ENCODE results near the gene C22orf23. TPM values are rescaled to one million over a fixed set of nuclear protein-coding genes. Genes with fewer than 3 reads are reported as not detected.

Gene C22orf23
- total RNA-seq, 3 donors from 2014 or later: 0.64 TPM; not detected in 2

DNA sequence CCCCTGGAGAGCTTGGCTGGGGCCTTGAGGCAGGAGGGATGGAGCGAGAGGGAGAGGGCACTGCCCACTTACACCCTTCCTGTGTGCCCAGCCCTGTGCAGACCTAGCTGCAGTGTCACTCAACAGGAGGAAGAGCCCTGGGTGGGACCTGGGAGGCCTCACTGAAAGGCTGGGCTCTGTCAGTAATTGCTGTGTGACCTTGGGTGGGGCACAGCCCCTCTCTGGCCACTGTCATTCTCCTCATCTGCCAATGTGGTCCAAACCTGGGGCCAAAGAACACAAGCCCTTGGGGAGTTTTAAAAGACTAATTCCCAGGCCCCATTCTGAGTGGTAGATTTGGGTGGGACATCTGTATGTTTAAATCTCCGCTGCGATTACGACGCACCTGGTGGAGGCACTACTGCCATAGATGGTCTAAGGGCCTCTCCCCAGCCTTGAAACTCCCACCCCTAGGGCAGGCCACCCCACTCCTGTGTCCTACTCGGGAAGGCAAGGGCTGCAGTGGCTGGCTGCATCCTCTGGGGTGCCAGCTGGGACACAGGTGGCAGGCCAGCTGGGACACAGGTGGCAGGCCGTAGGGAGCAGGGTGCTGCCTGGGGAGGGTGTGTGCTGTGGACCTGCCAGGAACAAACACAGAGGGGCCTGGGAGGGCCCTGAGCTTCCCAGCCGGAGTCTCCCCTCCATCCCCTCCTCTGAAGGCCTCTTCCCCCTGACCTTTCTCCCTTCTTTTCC, 43.3 kb upstream of the C22orf23 start:
- Histone ChIP-seq H3K27ac (peak overlapping the region; percentile 92 to 93), H3K4me1 (peaks cover 5 to 11% of the 10 kb centered on the region in 2 donors)

DNA sequence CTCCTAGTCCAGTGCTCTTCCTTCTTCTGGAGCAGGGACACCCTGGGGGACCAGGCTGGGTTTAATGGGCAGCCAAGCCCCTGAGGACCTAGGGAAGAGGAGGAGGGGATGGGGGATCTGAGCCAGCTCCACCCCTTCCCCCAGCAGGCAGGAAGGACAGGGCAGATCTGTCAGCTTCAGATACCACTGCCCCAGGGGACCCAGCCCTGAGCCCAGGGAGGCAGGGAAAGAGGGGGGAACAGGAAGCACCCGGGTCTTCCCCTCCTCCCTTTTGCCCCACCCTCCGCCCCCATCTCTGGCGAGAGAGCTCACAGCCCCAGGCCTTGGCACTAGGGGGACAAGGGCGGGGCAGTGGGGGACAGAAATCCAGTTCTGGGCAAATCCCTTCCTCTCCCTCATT, 42.7 kb upstream of the C22orf23 start:
- peak; percentile 65 to 90 for DNase-seq (ENCODE audit: low spot score in 2 of 2)
- no peaks in the 10 kb centered on the region for H3K27me3 ChIP-seq
- H3K4me3 ChIP-seq: peak overlapping the region in 1 of 3 donors; percentile 33
- TF ChIP-seq CTCF (IDR thresholded peaks at IDR 0.05) (no peak), POLR2AphosphoS5 (IDR thresholded peaks at IDR 0.05) (peak in 1 of 3 donors; percentile 50)
- no peaks in the 10 kb centered on the region for H3K36me3 ChIP-seq
- H3K4me1 ChIP-seq: peaks cover 5 to 11% of the 10 kb centered on the region in 2 donors
- H3K9me3 ChIP-seq: no peaks in the 10 kb centered on the region
- intact Hi-C loops (cut with DNase I; ENCODE audit: low total_unique reads): no loop called here
- H3K27ac ChIP-seq: peak overlapping the region; percentile 92 to 93

More for the DNA sequence above, 43.3 kb upstream of the C22orf23 start:
- no peaks in the 10 kb centered on the region for H3K27me3 ChIP-seq
- H3K9me3 ChIP-seq: no peaks in the 10 kb centered on the region
- no peak for DNase-seq (ENCODE audit: low spot score in 2 of 2)
- peak overlapping the region in 2 of 3 donors; percentile 6 to 33 for H3K4me3 ChIP-seq
- no peaks in the 10 kb centered on the region for H3K36me3 ChIP-seq
- intact Hi-C loops (cut with DNase I; ENCODE audit: low total_unique reads): no loop called here
- TF ChIP-seq CTCF (IDR thresholded peaks at IDR 0.05): peak in 2 of 3 donors; percentile 37 to 57
- no peak for TF ChIP-seq POLR2AphosphoS5 (IDR thresholded peaks at IDR 0.05)

DNA sequence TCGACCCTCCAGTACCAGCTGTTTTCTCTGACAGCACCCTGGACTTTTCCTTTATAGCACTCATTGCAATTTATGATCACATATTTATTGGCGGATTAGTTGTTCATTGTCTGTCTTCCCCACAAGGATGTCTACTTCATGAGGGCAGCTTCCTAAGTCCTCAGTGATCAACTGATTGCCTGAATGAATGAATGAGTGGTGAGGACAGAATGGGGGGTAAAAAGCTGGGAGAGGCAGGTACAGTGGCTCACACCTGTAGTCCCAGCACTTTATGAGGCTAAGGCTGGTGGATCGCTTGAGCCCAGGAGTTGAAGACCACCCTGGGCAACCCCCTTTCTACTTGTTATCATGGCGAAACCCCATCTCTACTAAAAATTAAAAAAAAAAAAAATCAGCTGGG, 42.1 kb upstream of the C22orf23 start:
- intact Hi-C loops (cut with DNase I; ENCODE audit: low total_unique reads): no loop called here
- no peak overlapping the region for H3K4me3 ChIP-seq
- TF ChIP-seq CTCF (IDR thresholded peaks at IDR 0.05) (no peak), POLR2A (IDR thresholded peaks at IDR 0.05) (no peak), POLR2AphosphoS5 (IDR thresholded peaks at IDR 0.05) (no peak)
- no peaks in the 10 kb centered on the region for H3K36me3 ChIP-seq
- no peak for DNase-seq (ENCODE audit: low spot score in 2 of 2)
- H3K27me3 ChIP-seq: no peaks in the 10 kb centered on the region
- peaks cover 5 to 15% of the 10 kb centered on the region in 2 donors for H3K4me1 ChIP-seq
- H3K27ac ChIP-seq: peak overlapping the region; percentile 92 to 93
- H3K9me3 ChIP-seq: no peaks in the 10 kb centered on the region

GRCh38 chr22:37994982-37995381, 41.6 kb upstream of the C22orf23 start:
- no peaks in the 10 kb centered on the region for H3K9me3 ChIP-seq
- H3K36me3 ChIP-seq: no peaks in the 10 kb centered on the region
- H3K27ac ChIP-seq: peak overlapping the region; percentile 5 to 92
- no peak for DNase-seq (ENCODE audit: low spot score in 2 of 2)
- no peaks in the 10 kb centered on the region for H3K27me3 ChIP-seq
- intact Hi-C loops (cut with DNase I; ENCODE audit: low total_unique reads): no loop called here
- TF ChIP-seq POLR2A (IDR thresholded peaks at IDR 0.05): no peak
- peaks cover 5 to 18% of the 10 kb centered on the region in 2 donors for H3K4me1 ChIP-seq
- no peak overlapping the region for H3K4me3 ChIP-seq

DNA sequence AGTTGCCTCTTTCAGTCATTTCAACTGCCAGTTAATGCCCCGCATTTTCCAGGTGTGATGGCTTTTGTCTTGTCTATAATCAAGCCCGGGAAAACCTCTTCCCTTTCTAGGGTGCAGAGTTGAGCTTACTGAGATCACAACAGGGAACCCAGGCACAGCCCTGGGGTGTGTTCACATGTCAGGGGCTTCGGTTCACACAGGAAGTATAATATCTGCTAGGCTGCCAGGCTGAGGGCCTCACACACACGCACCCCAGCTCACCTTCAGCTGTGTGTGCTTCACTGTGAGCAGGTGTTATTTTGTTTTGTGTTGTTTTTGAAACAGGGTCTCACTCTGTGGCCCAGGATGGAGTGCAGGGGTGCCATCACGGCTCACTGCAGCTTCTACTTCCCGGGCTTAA, 40.6 kb upstream of the C22orf23 start:
- H3K4me3 ChIP-seq: no peak overlapping the region
- H3K4me1 ChIP-seq: peaks cover 5 to 22% of the 10 kb centered on the region in 2 donors
- intact Hi-C loops (cut with DNase I; ENCODE audit: low total_unique reads): no loop called here
- H3K27me3 ChIP-seq: no peaks in the 10 kb centered on the region
- H3K27ac ChIP-seq: peak overlapping the region; percentile 43 to 55
- no peak for DNase-seq (ENCODE audit: low spot score in 2 of 2)
- H3K36me3 ChIP-seq: no peaks in the 10 kb centered on the region
- no peaks in the 10 kb centered on the region for H3K9me3 ChIP-seq
- no peak for TF ChIP-seq POLR2AphosphoS5 (IDR thresholded peaks at IDR 0.05)
- no peak for TF ChIP-seq CTCF (IDR thresholded peaks at IDR 0.05)
- TF ChIP-seq POLR2A (IDR thresholded peaks at IDR 0.05): no peak

Measured in breast epithelium (tissue), 4 donors.